Measurements from ENCODE around the gene COQ3. TPM values are rescaled to one million over a fixed set of nuclear protein-coding genes. Genes with fewer than 3 reads are reported as not detected.

The COQ3 gene
- total RNA-seq, 2 donors from 2014 or later = 4.0 to 6.8 TPM

GRCh38 chr6:99366852-99367251, 27.1 kb downstream of the COQ3 start:
- TF ChIP-seq POLR2AphosphoS5 (IDR thresholded peaks at IDR 0.05) (no peak), CTCF (IDR thresholded peaks at IDR 0.05) (no peak), POLR2A (IDR thresholded peaks at IDR 0.05) (no peak)
- DNase-seq (ENCODE audit: low spot score) = no peak
- H3K9me3 ChIP-seq = no peaks in the 10 kb centered on the region
- H3K4me3 ChIP-seq = no peak overlapping the region
- WGBS = 90% methylated on average over 2 of the region's 2 CpGs
- no peak overlapping the region for H3K27ac ChIP-seq
- no peaks in the 10 kb centered on the region for H3K4me1 ChIP-seq (replicated peaks)
- H3K27me3 ChIP-seq (replicated peaks; ENCODE audit: insufficient read depth) = no peaks in the 10 kb centered on the region
- intact Hi-C loops (cut with DNase I) = no loop called here
- H3K36me3 ChIP-seq = no peaks in the 10 kb centered on the region

GRCh38 chr6:99364026-99364425, 30.0 kb downstream of the COQ3 start:
- Histone ChIP-seq H3K4me3 (no peak overlapping the region), H3K9me3 (no peaks in the 10 kb centered on the region), H3K27me3 (replicated peaks; ENCODE audit: insufficient read depth) (no peaks in the 10 kb centered on the region), H3K36me3 (no peaks in the 10 kb centered on the region), H3K4me1 (replicated peaks) (no peaks in the 10 kb centered on the region), H3K27ac (no peak overlapping the region)
- intact Hi-C loops (cut with DNase I) = no loop called here
- WGBS = 86% methylated on average over 5 of the region's 5 CpGs
- TF ChIP-seq POLR2A (IDR thresholded peaks at IDR 0.05) = no peak
- TF ChIP-seq POLR2AphosphoS5 (IDR thresholded peaks at IDR 0.05) = no peak
- TF ChIP-seq CTCF (IDR thresholded peaks at IDR 0.05) = no peak
- no peak for DNase-seq (ENCODE audit: low spot score)

- H3K4me1 ChIP-seq (replicated peaks) = no peaks in the 10 kb centered on the region
- no peaks in the 10 kb centered on the region for H3K36me3 ChIP-seq
- DNase-seq (ENCODE audit: low spot score) = no peak
- intact Hi-C loops (cut with DNase I) = no loop called here
- no peaks in the 10 kb centered on the region for H3K9me3 ChIP-seq
- TF ChIP-seq POLR2AphosphoS5 (IDR thresholded peaks at IDR 0.05) (no peak), CTCF (IDR thresholded peaks at IDR 0.05) (no peak), POLR2A (IDR thresholded peaks at IDR 0.05) (no peak)
- WGBS = 95% methylated on average over 1 of the region's 1 CpG
- no peak overlapping the region for H3K27ac ChIP-seq
- no peaks in the 10 kb centered on the region for H3K27me3 ChIP-seq (replicated peaks; ENCODE audit: insufficient read depth)
- H3K4me3 ChIP-seq = no peak overlapping the region
These were observed 31.2 kb downstream of the COQ3 start for GRCh38 chr6:99362678-99363268.

- Histone ChIP-seq H3K9me3 (no peaks in the 10 kb centered on the region), H3K4me1 (replicated peaks) (no peaks in the 10 kb centered on the region), H3K4me3 (no peak overlapping the region), H3K36me3 (no peaks in the 10 kb centered on the region), H3K27me3 (replicated peaks; ENCODE audit: insufficient read depth) (no peaks in the 10 kb centered on the region), H3K27ac (no peak overlapping the region)
- TF ChIP-seq POLR2A (IDR thresholded peaks at IDR 0.05) (no peak), POLR2AphosphoS5 (IDR thresholded peaks at IDR 0.05) (no peak), CTCF (IDR thresholded peaks at IDR 0.05) (no peak)
- intact Hi-C loops (cut with DNase I) = no loop called here
- no peak for DNase-seq (ENCODE audit: low spot score)
- WGBS = 71% methylated on average over 1 of the region's 1 CpG
These were observed 34.2 kb downstream of the COQ3 start for GRCh38 chr6:99359800-99360199.

GRCh38 chr6:99356641-99357040, 37.4 kb downstream of the COQ3 start:
- WGBS = 85% methylated on average over 1 of the region's 1 CpG
- intact Hi-C loops (cut with DNase I) = no loop called here
- no peaks in the 10 kb centered on the region for H3K27me3 ChIP-seq (replicated peaks; ENCODE audit: insufficient read depth)
- no peak overlapping the region for H3K27ac ChIP-seq
- no peaks in the 10 kb centered on the region for H3K4me1 ChIP-seq (replicated peaks)
- no peaks in the 10 kb centered on the region for H3K9me3 ChIP-seq
- H3K4me3 ChIP-seq = no peak overlapping the region
- no peaks in the 10 kb centered on the region for H3K36me3 ChIP-seq
- TF ChIP-seq CTCF (IDR thresholded peaks at IDR 0.05) (no peak), POLR2A (IDR thresholded peaks at IDR 0.05) (no peak), POLR2AphosphoS5 (IDR thresholded peaks at IDR 0.05) (no peak)
- no peak for DNase-seq (ENCODE audit: low spot score)
